Activated T-cell treated with anti-CD3 and anti-CD28 coated beads for 48 hours (primary cell): ENCODE results near the gene OR2M5.

ENCODE experiments used
- DNase-seq: peaks from one replicate; pipeline ENCODE4 v3.0.0-alpha.2; 2020; ENCODE audit warnings: low read depth

The OR2M5 gene

DNA sequence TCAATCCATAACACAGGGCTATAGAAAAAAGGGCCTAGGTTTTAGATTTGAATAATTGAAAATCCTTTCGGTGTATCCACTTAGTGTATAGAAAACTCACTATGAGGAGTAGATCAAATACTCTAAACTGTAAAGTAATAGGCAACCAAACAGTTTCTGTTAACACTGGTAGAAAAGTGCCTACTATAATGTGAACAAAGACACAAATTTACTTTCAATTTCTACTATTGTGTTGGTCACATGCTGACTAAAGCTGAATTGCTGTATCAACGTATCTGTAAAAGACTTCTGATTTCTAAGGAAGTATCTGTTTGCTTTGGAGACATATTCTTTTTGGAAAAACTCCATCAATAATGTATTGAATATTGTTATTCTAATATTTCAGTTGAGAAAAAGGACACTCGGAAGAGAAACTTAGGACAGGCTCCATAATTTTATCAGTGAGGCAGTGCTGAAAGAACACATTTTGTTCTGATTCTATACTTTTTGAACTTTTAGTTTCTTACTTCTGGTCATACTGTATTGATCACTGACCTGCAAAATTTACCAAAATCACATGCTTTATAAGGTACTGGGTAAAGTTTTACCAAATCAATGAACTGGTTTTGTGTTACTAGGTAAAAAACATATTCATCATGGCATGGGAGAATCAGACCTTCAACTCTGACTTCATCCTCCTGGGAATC is at the start of gene OR2M5:
Gene OR2M5, plus strand, starts transcription at position 636 of the 686 bp plus-strand sequence. Its CDS starts 0 bp downstream, at position 636.
- DNase-seq, result no peak

GRCh38 chr1:248098529-248098928 is 46.4 kb upstream of the OR2M5 start:
- DNase-seq, result no peak

DNA sequence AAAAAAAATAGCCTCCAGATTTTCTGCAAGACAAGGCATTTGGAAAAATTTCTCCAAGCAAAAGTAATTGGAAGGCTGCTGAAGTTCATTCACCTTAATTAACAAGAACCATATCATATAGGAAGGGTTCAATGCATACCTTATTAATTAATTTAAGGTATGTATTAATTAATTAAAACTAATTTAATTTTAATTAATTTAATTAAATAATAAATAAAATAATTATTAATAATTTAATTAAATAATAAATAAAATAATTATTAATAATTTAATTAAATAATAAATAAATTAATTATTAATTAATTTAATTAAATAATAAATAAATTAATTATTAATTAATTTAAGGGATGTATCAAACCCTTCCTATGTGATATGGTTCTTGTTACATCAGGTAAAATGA is 42.1 kb upstream of the OR2M5 start:
- DNase-seq, result no peak

- DNase-seq, result no peak
Measured at GRCh38 chr1:248111157-248111556, 33.8 kb upstream of the OR2M5 start.

- no peak for DNase-seq
Measured at GRCh38 chr1:248114890-248115289, 30.1 kb upstream of the OR2M5 start.

- no peak for DNase-seq
Measured at GRCh38 chr1:248127653-248128052, 17.3 kb upstream of the OR2M5 start.

DNA sequence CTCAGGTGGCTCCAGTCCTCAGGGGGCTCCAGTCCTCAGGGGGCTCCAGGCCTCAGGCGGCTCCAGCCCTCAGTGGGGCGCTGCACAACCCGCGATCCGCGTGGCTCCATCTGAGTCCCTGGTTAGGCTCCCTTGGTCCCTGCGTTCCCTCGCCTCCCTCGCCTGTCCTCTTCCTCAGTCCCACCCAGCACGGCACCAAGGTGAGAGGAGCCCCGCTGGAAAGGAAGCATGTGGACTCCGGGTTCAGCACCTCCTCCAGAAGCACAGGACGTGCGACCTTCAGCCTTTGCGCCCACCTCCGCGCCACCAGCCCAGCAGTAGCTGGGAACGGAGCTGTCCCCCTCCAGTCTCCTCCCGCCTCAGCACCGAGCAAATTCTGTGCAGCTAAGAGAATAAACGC is 8.1 kb upstream of the OR2M5 start:
- no peak for DNase-seq

- DNase-seq, result no peak
Measured at GRCh38 chr1:248140846-248141245, 4.1 kb upstream of the OR2M5 start.

GRCh38 chr1:248143311-248143710 is 1.6 kb upstream of the OR2M5 start:
- DNase-seq, result no peak

DNA sequence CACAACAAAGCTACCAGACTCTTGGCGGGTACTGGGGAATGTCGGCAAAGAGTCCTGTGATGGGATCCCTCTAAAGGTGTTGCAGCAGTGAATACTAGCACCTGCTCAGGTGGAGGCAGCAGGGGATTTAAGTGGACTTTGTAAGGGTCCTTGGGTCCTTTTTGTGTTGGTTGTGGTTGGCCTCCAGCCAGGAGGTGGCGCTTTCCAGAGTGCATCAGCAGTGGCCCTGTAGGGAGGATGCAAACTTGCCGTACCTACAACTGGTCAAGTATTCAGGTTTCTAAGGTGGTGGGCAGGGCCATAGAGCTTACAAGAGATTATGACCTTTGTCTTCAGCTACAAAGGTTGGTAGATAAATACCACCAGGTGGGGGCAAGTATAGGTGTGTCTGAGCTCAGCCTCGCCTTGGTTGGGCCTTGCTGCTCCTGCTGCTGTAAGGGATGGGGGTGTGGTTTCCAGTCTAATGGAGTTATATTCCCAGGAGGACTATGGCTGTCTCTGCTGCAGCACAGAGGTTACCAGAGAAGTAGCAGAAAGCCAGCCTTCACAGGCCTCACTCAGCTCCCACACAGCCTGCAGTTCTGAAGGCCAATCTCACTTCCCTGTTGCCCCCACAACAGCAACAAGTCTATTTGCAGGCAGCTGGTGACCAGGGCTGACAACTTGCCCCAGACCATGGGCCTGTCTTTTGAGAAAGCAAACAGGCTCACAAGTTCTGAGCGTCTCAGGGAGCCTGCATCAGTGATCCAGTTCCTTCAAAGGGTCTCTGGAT is 7.3 kb downstream of the OR2M5 start:
- no peak for DNase-seq

DNA sequence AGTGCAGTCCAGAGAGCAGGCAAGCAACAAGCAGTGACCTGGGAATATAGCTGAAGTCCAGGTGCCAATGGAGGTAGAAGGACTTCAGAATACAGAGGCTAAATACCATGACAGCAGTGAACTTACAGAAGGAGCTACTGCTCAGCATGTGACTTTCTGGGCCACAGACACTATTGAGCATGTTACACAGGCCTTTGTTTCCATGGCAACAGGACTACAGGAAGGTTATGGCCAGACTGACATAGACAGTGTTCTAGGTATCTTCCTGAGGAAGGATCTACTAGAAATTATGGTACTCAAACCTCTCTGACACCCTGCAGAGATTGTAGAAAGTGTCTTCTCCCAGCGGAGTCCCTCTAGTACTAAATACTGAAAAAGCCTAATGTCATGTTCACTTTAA is 11.0 kb downstream of the OR2M5 start:
- DNase-seq, result no peak

DNA sequence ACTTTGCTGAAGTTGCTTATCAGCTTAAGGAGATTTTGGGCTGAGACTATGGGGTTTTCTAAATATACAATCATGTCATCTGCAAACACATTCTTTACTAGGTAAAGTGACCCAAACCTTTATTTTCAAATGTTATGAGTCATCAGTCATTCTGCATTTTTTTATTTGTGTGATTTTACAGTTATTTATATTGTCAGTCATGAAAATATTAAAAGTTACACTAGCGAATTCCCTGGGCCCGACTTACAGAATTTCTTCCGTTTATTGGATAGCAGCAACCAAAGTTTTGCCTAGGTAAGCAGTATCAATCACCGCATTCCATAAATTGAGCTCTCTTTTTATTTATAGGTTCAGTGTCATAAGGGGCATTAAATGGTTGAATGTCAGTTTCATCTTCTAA is 13.8 kb downstream of the OR2M5 start:
- no peak for DNase-seq

DNA sequence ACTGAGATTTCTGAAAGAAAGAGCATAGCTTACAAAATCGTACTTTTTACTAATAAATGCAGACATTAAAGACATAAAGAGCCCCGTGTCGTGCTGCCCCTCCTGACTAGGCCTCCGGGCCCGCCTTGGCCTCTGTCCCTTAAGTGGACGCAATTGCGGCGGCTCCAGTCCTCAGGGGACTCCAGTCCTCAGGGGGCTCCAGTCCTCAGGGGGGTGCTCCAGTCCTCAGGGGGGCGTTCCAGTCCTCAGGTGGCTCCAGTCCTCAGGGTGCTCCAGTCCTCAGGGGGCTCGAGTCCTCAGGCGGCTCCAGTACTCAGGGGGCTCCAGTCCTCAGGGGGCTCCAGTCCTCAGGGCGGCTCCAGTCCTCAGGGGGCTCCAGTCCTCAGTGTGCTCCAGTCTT is 19.1 kb downstream of the OR2M5 start:
- no peak for DNase-seq

- no peak for DNase-seq
Measured at GRCh38 chr1:248165186-248165585, 20.2 kb downstream of the OR2M5 start.

DNA sequence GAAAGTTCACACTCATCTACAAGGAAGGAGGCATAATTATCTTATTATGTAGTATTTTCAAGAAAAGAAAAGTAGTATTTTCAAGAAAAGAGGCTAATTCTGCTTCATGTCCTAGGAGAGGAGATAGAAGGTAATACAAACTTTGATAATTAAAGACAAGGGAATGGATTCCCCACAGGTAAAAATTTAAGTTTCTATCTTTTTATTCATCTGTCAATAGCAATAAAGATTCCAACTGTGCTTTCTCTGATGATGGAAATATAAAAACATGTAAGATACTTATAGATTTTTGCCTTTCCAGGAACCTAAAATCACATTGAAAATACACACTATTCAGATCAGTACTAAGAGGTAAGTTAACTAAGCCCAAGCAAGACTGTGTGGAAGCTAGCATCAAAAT is 29.6 kb downstream of the OR2M5 start, which contains the start of gene OR2M2:
Gene OR2M2, plus strand, starts transcription at position 301 of the 400 bp plus-strand sequence. CDS start 5,165 bp downstream, outside the sequence.
- DNase-seq, result no peak

DNA sequence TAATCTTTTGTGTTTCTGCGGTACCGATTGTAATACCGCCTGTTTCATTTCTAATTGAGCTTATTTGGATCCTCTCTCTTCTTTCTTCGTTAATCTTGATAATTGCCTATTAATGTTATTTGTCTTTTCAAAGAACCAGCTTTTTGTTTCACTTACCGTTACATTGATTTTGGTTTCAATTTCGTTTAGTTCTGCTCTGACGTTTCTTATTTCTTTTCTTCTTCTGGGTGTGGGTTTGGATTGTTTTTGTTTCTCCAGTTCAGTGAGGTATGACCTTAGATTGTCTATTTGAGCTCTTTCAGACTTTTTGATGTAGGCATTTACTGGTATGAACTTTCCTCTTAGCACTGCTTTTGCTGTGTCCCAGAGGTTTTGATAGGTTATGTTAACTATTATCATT is 39.0 kb downstream of the OR2M5 start:
- no peak for DNase-seq

- DNase-seq, result no peak
Measured at GRCh38 chr1:248187363-248187762, 42.4 kb downstream of the OR2M5 start.

DNA sequence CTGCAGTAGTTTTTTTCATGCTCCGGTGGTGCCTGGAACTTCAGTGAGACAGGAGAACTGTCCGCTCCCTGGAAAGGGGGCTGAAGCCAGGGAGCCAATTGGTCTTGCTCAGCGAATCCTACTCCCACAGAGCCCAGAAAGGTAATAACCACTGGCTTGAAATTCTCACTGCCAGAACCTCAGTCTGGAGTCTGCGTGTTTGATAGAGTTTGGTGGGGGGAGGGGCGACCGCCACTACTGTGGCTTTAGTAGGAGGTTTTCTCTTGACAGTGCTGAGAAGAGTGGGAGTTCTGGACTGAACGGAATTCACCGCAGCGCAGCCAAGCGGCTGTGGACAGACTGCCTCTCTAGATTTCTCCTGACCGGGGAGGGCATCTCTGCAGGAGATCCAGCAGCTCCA is 44.1 kb downstream of the OR2M5 start:
- DNase-seq, result no peak

DNA sequence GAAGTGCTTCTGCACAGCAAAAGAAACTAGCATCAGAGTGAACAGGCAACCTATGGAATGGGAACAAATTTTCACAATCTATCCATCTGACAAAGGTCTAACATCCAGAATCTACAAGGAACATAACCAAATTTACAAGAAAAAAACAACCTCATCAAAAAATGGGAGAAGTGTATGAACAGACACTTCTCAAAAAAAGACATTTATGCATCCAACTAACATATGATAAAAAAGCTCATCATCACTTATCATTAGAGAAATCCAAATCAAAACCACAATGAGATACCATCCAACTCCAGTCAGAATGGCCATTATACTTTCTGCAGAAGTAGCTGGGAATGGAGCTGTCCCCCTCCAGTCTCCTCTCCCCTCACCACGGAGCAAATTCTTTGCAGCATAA is 49.2 kb downstream of the OR2M5 start:
- no peak for DNase-seq
